GM21360 (cell line): ENCODE measurements around the gene PDLIM7.

ENCODE experiments used
- ATAC-seq: cut with Tn5 transposase; IDR thresholded peaks from one replicate; pipeline ENCODE4 v1.9.1; 2021; ENCODE audit warnings: mild to moderate bottlenecking, moderate library complexity; ENCODE audit not compliant: unreplicated experiment

PDLIM7 gene

DNA sequence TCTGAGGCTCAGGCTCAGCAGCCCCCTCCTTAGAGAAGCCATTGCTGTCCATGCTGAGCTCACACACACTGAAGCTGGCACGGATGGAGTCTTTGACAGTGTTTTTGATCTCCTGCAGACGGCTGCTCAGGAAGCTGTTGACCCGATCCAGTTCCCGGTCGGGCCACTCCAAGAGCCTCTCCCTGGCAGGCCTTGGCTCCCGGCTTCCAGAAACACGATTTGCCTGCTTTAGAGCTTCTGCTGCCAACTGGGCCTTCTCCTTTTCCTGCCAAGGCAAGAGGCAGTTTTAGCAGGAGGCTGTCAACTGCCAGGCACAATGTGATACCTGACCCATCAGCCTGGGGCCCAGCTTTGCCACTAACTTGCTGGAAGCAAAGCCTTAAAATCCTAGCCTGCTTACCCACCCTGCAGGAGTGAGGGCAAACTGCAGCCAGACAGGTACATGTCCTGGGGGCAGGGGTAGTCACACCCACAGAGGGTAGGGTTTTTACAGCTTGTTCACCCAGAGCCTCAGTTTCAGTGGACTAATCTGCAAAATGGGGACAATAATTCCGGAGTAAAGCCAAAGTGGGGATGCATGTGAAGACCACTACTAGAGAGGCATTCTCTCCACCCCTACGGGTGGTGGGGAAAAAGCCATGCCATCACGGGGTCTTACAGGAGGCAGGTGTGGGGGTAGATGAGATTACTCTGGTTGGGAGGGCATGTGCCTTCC lies 27.7 kb upstream of the PDLIM7 start:
- no peak for ATAC-seq

GRCh38 chr5:177524539-177524900 lies 27.1 kb upstream of the PDLIM7 start:
- no peak for ATAC-seq

- no peak for ATAC-seq
These were observed 26.5 kb upstream of the PDLIM7 start for GRCh38 chr5:177523711-177524538.

DNA sequence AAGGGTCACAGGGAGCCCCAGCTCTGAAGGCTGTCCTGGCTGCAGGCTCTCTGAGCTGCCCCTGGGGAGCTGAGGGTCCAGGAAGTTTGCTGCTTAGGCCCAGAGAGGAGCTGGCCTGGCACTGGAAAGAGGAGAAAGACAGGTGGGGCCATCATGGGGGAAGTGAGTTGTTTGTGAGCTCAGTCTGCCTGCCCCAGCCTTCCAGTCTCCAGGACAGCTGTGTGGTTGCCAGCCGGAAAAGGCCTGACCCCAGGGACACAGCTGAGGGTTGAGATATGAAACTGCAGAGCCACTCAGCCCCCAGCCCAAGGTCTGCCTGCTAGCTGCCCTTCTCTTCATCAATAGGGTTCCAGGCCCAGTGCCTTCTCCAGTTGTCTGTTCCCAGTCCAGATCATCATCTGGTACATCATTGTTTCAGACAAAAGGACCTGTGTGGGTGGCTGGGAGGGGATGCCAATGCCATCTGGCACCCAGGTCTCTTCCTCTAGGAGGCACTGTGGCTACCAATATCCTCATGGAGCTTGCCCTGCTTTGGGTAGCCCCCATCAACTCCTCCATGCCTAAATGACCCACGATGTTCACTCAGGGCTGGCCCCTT lies 23.6 kb upstream of the PDLIM7 start:
- ATAC-seq: no peak

- ATAC-seq: no peak
These were observed 22.9 kb upstream of the PDLIM7 start for GRCh38 chr5:177520271-177520670.

DNA sequence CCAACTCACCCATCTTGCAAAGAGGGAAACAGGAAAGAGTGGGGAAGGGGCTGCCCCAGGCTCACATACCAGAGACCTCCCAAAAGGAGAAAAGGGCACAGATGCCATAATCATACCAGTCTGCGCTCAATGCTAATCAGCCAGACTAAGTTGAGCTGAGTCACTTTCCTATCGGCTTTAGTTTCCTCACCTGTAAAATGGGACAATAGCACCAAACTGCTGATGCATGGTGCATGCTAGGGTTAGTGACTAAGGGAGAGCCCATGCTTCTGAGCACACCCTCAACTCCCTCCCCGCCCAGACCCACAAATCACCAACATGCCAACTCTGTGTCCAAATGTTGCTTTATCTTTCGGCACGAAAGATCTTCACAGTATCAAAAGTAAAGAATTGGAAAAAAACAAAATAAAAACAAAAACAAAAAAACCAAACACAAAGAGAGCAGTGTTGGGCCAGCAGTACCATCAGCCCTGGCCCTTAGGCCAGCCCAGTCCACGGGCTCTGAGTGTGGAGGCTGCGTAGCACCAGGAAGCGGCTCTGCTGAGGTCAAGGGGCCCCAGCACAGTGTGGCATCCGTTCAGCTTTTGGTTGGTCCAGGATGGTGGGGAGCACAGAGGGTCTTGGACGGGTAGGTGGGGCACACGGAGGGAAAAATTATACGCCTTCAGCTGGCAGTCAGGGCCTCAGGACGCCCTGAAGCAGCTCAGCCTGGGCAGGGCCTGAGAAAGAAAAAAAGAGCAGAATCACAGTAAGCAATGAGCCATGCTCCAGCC lies 22.2 kb upstream of the PDLIM7 start:
- ATAC-seq: no peak

- peak; percentile 69 for ATAC-seq
These were observed 19.5 kb upstream of the PDLIM7 start, which contains the start of gene DDX41 for GRCh38 chr5:177516601-177517568. DDX41 (minus strand) TSS chr5:177516961; CDS start chr5:177516945, 16 bp downstream.

DNA sequence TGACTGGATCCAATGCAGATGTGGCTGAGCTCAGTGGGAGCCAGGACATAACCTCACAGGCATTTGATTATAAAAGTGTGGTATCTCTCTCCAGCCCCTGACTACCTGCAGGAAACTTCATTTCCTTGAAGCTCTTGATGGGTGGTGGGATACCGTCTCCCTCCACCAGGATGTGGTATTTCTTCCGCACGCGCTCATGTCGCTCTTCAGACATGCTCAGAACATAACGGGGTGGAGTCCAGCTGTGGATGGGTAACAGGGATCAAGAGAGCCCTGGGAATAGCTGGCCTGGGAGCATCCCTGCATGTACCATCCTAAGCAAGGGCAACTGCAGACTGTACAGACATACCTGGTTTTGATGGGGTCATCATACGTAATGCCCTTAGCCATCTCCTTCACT lies 18.2 kb upstream of the PDLIM7 start:
- ATAC-seq: no peak

GRCh38 chr5:177514541-177514940 lies 17.1 kb upstream of the PDLIM7 start:
- ATAC-seq: no peak

DNA sequence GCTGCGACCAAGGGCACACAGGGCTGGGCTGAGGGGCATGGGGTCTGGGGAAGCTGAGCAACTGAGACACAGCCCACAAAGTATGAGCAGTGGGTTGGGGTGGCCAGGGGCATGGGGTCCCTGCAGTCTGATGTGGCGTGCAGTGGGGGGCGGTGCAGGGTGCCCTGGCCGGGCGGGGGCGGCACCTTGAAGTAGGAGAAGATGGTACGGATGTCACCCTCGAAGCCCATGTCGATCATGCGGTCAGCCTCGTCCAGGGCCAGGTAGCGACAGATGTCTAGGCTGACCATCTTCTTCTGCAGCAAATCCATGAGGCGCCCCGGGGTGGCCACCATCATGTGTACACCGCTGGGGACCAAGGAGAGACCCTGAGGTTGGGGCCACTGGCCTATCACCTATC lies 16.1 kb upstream of the PDLIM7 start:
- ATAC-seq: no peak

DNA sequence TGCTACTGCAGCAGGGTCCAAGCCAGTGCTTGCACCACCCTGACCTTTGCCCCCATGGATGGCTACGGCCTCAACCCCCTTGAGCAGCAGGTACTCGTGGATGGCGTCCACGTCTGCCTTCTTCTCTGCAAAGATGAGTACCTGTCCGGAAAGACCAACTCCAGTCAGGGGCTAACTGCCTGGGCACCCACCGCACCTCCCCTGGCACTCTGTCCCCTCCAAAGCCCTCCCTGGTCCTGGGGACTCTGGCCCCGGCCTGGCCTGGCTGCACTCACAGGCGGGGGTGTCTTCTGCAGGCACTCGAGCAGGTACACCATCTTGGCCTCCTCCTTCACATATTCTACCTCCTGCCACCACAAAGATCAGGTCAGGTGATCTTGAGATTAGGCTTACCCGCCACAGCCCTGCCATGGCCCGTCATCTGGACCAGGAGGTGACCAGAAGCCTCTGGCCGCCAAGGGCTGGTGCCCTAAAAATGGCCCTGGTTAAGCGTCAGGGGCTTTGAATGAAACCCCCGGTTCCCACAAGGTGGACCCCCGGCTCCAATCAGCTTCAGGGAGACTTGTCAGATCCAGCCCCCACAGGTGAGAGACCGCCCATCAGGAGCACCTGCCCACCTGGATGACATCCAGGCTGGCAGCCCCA lies 15.5 kb upstream of the PDLIM7 start:
- no peak for ATAC-seq

GRCh38 chr5:177511796-177512675 lies 14.6 kb upstream of the PDLIM7 start:
- ATAC-seq: no peak

DNA sequence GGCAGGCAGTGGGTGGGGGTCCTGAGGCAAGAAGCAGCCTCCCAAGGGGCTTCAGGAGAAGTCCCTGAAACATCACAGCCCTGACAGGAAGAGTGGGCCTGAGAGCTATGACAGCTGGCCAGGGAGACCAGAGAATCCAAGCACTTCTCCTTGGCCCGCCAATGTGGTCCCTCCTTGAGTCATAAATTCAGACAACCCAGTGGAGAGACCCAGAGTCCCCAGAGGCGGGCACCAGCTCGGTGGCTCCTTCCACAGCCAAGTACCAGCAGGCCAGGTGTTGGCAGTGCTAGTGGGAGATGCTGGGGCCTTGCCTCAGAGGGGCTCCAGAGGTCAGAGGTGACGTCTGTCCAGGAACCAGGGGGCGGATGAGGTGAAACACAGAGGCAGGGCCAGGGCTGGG lies 13.8 kb upstream of the PDLIM7 start:
- no peak for ATAC-seq

DNA sequence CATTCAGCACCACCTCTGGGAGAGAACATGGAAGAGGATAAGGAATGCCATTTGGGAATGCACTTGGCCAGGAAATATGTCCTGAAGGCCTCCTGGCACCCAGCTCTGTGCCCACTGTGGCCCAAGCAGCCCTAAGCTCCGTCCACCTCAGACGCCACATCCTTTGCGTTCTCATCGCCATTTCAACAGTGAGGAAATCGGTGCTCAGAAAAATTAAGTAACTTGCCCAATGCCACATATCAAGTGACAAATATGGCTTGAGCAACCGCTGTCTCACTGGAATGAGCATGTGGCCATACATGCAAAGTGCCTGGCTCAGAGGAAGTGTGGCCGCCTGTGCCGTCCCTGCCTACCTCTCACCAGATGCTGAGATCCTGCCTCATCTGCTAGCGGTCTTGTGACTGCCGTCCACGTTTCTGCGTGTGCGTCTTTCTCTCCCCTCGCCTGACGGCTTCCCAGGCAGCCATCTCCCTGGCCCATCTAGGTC lies 13.2 kb upstream of the PDLIM7 start:
- ATAC-seq: no peak

- ATAC-seq: no peak
These were observed 12.7 kb upstream of the PDLIM7 start for GRCh38 chr5:177509991-177510566.

GRCh38 chr5:177509381-177509951 lies 12.1 kb upstream of the PDLIM7 start, which contains the start of gene DOK3:
DOK3 (minus strand) TSS chr5:177509826; CDS start chr5:177509540, 286 bp downstream.
- ATAC-seq: no peak

DNA sequence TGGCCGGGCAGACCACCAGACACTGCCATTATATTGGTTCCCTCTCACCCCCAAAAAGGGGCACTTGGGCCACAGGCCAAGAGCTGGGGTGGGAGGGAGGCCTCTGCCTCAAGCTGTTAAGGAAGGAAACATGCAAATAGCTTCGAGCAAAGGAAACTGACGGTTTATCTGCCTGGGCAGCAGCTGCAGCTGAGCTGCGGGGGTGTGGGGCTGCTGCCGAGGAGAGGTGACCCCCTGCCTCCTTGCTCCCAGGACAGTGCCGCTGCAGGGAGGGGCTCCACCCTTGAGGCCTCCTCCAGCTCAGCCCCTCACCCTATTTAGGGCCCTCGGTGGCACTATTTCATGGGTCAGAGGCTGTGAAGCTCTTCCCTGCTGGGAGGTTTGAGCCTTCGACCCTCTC lies 11.4 kb upstream of the PDLIM7 start:
- no peak for ATAC-seq

GRCh38 chr5:177508221-177508611 lies 10.8 kb upstream of the PDLIM7 start:
- ATAC-seq: no peak
